Endothelial cell of umbilical vein (primary cell): ENCODE results near the gene PIGM. TPM values are rescaled to one million over a fixed set of nuclear protein-coding genes. Genes with fewer than 3 reads are reported as not detected.

Source experiments
- BruUV-seq: library from RNA; stranded (reverse); fragments of 400-500 nt; replicated peaks from 2 replicates; lab custom pipeline; 2021; lab: Mats Ljungman, UMichigan
- CTCF ChIA-PET: fragments of 300-600, 350-600 bp; sonication (Branson Sonifier 250); formaldehyde crosslinking; loops from one replicate; lab custom pipeline; 2021; ENCODE audit warnings: antibody characterized with exemption, inconsistent platforms; lab: Charles Lee
- POLR2A ChIA-PET: fragments of 300-600, 350-600 bp; sonication (Branson Sonifier 250); formaldehyde crosslinking; loops from one replicate; lab custom pipeline; 2021; ENCODE audit warnings: antibody characterized with exemption, inconsistent platforms; lab: Charles Lee
- DNase-seq: peaks from one replicate; pipeline ENCODE4 v3.0.0-alpha.2; 2011; ENCODE audit warnings: low read depth, low spot score
- FAIRE-seq: peaks from 2 replicates; lab custom pipeline; 2011; peaks lifted over from hg19 to GRCh38; lab: Jason Lieb, UNC
- H2AFZ ChIP-seq: 2 replicates; pipeline ENCODE4 v1.6.0; 2012; ENCODE audit warnings: low read depth, low read length, control low read depth, inconsistent platforms
- H3K27ac ChIP-seq: 2 replicates; pipeline ENCODE4 v1.5.1; 2011; ENCODE audit warnings: low read depth, mild to moderate bottlenecking, control low read depth, low read length, moderate library complexity; ENCODE audit not compliant: insufficient read depth
- H3K27me3 ChIP-seq, 2 experiments: 2 replicates each; pipeline versions ENCODE4 v1.6.0 to v1.6.1; 2011; ENCODE audit warnings: low read length in 2 of 2, mixed read lengths in 1 of 2; ENCODE audit not compliant: control insufficient read depth in 2 of 2, insufficient read depth in 2 of 2
- H3K36me3 ChIP-seq, 2 experiments: 2 replicates in 1 of 2; 3 replicates in 1 of 2; pipeline ENCODE4 v1.5.1; 2011; ENCODE audit warnings: low read length in 2 of 2, mild to moderate bottlenecking in 1 of 2, moderate library complexity in 1 of 2; ENCODE audit not compliant: control insufficient read depth in 2 of 2, insufficient read depth in 2 of 2; ENCODE audit errors: extremely low read depth in 1 of 2
- H3K4me1 ChIP-seq: 3 replicates; pipeline ENCODE4 v1.5.1; 2011; ENCODE audit warnings: mild to moderate bottlenecking, low read length; ENCODE audit not compliant: control insufficient read depth, insufficient read depth; ENCODE audit errors: extremely low read depth
- H3K4me2 ChIP-seq: 2 replicates; pipeline ENCODE4 v1.6.1; 2011; ENCODE audit warnings: low read length, control low read depth, mixed read lengths; ENCODE audit not compliant: insufficient read depth
- H3K4me3 ChIP-seq, 3 experiments: fragments of 200-600 bp in 1 of 3; sonication (generic), shearing (Covaris generic) in 1 of 3; replicated peaks in 1 of 3; 2 replicates each; pipeline ENCODE4 v1.5.1; 2011 to 2016; ENCODE audit warnings: control low read depth in 3 of 3, low read length in 3 of 3, mild to moderate bottlenecking in 2 of 3, inconsistent platforms in 1 of 3, low read depth in 1 of 3, moderate library complexity in 1 of 3; ENCODE audit not compliant: insufficient read depth in 1 of 3
- H3K79me2 ChIP-seq: 2 replicates; pipeline ENCODE4 v1.6.0; 2012; ENCODE audit warnings: low read length, inconsistent platforms; ENCODE audit not compliant: control insufficient read depth, insufficient read depth
- H3K9ac ChIP-seq: replicated peaks from 2 replicates; pipeline ENCODE3; 2011; ENCODE audit warnings: low read length, control low read depth; ENCODE audit not compliant: insufficient read depth; ENCODE audit errors: extremely low read depth
- H3K9me1 ChIP-seq: replicated peaks from 3 replicates; pipeline ENCODE4 v1.6.0; 2011; ENCODE audit warnings: mild to moderate bottlenecking, low read length; ENCODE audit not compliant: control insufficient read depth, insufficient read depth; ENCODE audit errors: extremely low read depth
- H3K9me3 ChIP-seq: replicated peaks from 2 replicates; pipeline ENCODE4 v1.5.1; 2012; ENCODE audit warnings: low read length, inconsistent platforms; ENCODE audit not compliant: control insufficient read depth, insufficient read depth
- H4K20me1 ChIP-seq: replicated peaks from 2 replicates; pipeline ENCODE3; 2011; ENCODE audit warnings: mild to moderate bottlenecking, low read length; ENCODE audit not compliant: control insufficient read depth, insufficient read depth; ENCODE audit errors: extremely low read depth
- CTCF ChIP-seq, 2 donors: IDR thresholded peaks; 1 replicate in 1 of 2; 2 replicates in 1 of 2; pipeline ENCODE4 v1.5.1; 2011; ENCODE audit warnings: low read length in 2 of 2, mild to moderate bottlenecking in 2 of 2, moderate library complexity in 2 of 2, control low read depth in 1 of 2, inconsistent platforms in 1 of 2, low read depth in 1 of 2; ENCODE audit not compliant: insufficient read depth in 1 of 2; ENCODE audit errors: extremely low read depth in 1 of 2
- EZH2 ChIP-seq: IDR thresholded peaks from 2 replicates; pipeline ENCODE4 v1.6.1; 2012; ENCODE audit warnings: borderline replicate concordance, low read depth, mild to moderate bottlenecking, moderate library complexity, low read length, inconsistent platforms; ENCODE audit not compliant: severe bottlenecking
- FOS ChIP-seq: IDR thresholded peaks from 2 replicates; pipeline ENCODE4 v1.6.1; 2011; ENCODE audit warnings: mild to moderate bottlenecking, low read length, moderate library complexity, borderline replicate concordance; ENCODE audit not compliant: insufficient read depth
- GATA2 ChIP-seq: IDR thresholded peaks from 2 replicates; pipeline ENCODE4 v1.7.0; 2011; ENCODE audit warnings: low read depth, mild to moderate bottlenecking, moderate library complexity, mixed read lengths, low read length; ENCODE audit not compliant: insufficient read length, insufficient read depth
- JUN ChIP-seq: IDR thresholded peaks from 2 replicates; pipeline ENCODE4 v1.6.1; 2011; ENCODE audit warnings: borderline replicate concordance, low read depth; ENCODE audit not compliant: insufficient read length, insufficient read depth
- MAX ChIP-seq: IDR thresholded peaks from 2 replicates; pipeline ENCODE4 v1.6.1; 2011; ENCODE audit not compliant: insufficient read depth, insufficient read length
- MYC ChIP-seq: IDR thresholded peaks from one replicate; pipeline ENCODE4 v1.6.1; 2011; ENCODE audit warnings: mild to moderate bottlenecking, low read depth, low read length
- POLR2A ChIP-seq: IDR thresholded peaks from 2 replicates; pipeline ENCODE4 v1.6.1; 2012; ENCODE audit warnings: low read depth, mild to moderate bottlenecking, control low read depth, low read length
- POLR2AphosphoS5 ChIP-seq: IDR thresholded peaks from 2 replicates; pipeline ENCODE4 v1.6.1; 2012; ENCODE audit warnings: low read depth, mild to moderate bottlenecking, control low read depth, low read length, moderate library complexity; ENCODE audit not compliant: insufficient read depth
- dilution Hi-C: fragments of 300-500 bp; cut with MboI; formaldehyde crosslinking; loops from one replicate; pipeline ENCODE4 v1.15.0; 2019; ENCODE audit warnings: low sequenced_read_pairs; ENCODE audit not compliant: extremely low pct_ligation_motif_present
- intact Hi-C: fragments of 100-400 bp; cut with micrococcal nuclease; formaldehyde crosslinking; loops from one replicate; pipeline ENCODE4 v1.10.0; 2022
- polyA plus RNA-seq, 4 experiments: library from polyadenylated mRNA; depleted of rRNA in 3 of 4; stranded (reverse) in 3 of 4; unstranded in 1 of 4; fragments of >200 nt; gene quantifications; 2 replicates each; pipeline versions ENCODE4 v1.2.1 to v1.2.3, GENCODE V29; 2011 to 2012; ENCODE audit warnings: missing spikeins in 1 of 4
- total RNA-seq: library from RNA; stranded (reverse); gene quantifications from 2 replicates; pipeline ENCODE4 v1.2.3, GENCODE V29; 2021

The PIGM gene
- total and polyA plus RNA-seq, 2 donors (not counting 3 experiments of a cell fraction or from before 2014, with no cell fraction given): 3.4 to 5.4 TPM

- DNase-seq (no peak), FAIRE-seq (no peak)
- no TSS peak for BruUV-seq
- Histone ChIP-seq H3K27me3 (peaks cover 11 to 27% of the 10 kb centered on the region in 2 experiments), H3K4me2 (no peak overlapping the region), H3K9me3 (no peaks in the 10 kb centered on the region), H3K4me1 (no peaks in the 10 kb centered on the region), H3K9ac (no peak overlapping the region), H3K4me3 (no peak overlapping the region), H3K36me3 (no peaks in the 10 kb centered on the region), H3K79me2 (no peaks in the 10 kb centered on the region), H4K20me1 (no peaks in the 10 kb centered on the region), H2AFZ (no peak overlapping the region), H3K9me1 (no peaks in the 10 kb centered on the region), H3K27ac (no peak overlapping the region)
- dilution Hi-C loops (no loop called here), intact Hi-C loops (no loop called here)
- TF ChIP-seq POLR2A (no peak), GATA2 (no peak), EZH2 (no peak), CTCF (IDR thresholded peaks at IDR 0.05; ENCODE audit: extremely low read depth in 1 of 2, insufficient read depth in 1 of 2, low read depth in 1 of 2, low read length in 2 of 2) (no peak), FOS (no peak), POLR2AphosphoS5 (no peak), JUN (no peak), MYC (no peak), MAX (no peak)
- ChIA-PET CTCF (interaction anchor here (1.2 kb wide), 1 partner anchor 9 kb away, joined by 4 read pairs; no protein-coding TSS in a partner anchor), POLR2A (no interaction called here)
Observed at GRCh38 chr1:160053548-160054365, 22.0 kb upstream of the PIGM start.
